Stimulated activated CD8-positive, alpha-beta memory T cell treated with anti-CD3 and anti-CD28 coated beads, Interleukin-15, amount 100 ng/mL, for 48 hours (primary cell): Measurements from ENCODE around the gene PANK3.
A peak's percentile ranks its signal among the peaks of the same experiment; 100 is the strongest.
"Not testable (repeated sequence)": the region's sequence is repeated elsewhere in the genome, so short reads cannot be mapped to it uniquely, and the experiment has no call there.

Source experiments
- DNase-seq, 2 donors: peaks; one replicate each; pipeline ENCODE4 v3.0.0-alpha.2; 2020; ENCODE audit warnings: low read depth in 2 of 2

Gene PANK3

DNA sequence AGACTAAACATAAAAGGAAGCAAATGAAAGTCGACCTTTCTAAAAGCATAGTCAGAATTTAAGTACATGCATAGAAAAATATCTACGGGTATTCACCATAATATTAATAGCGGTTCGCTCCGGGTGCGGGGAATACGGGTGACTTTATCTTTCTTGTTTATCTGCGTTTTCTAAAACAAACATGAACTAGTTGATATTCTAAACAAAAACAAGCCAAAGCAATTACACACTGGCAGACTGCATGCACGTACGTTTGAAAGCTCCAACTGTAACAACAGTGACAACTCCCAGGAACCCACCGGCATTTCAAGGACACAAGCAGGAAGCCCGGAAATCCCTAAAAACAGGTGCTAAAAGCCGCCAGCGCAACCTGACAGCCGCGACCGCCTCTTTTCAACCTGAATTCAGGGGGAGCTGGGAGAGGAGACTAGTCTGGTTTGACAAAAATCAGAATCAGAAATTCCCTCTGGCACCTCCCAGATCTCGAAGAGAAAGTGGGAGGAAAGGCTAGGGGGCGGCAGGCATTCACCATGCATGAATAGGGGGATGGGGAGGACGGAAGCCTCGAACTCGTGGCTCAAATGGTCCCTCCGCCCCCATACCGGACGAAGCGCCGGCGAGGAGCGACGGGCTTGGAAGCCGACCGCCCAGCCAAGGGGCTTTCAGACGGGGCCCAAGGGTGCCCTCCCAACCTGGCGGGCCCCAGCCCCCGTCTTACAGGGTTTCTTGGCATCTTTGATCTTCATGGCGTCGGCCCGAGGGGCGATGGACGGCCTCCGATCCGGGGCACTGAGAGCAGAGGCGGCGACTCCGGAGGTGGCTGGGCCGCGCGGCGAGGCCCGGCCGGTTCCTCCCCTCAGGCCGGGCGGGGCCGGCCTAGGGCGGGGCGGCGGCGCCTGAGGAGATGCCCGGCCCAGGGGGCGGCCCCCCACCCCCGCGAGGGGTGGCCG is at the start of gene PANK3:
Gene PANK3 (minus strand): TSS at position 831 of the 950 bp plus-strand sequence. CDS start 85 bp downstream, at position 746.
- DNase-seq: no peak

DNA sequence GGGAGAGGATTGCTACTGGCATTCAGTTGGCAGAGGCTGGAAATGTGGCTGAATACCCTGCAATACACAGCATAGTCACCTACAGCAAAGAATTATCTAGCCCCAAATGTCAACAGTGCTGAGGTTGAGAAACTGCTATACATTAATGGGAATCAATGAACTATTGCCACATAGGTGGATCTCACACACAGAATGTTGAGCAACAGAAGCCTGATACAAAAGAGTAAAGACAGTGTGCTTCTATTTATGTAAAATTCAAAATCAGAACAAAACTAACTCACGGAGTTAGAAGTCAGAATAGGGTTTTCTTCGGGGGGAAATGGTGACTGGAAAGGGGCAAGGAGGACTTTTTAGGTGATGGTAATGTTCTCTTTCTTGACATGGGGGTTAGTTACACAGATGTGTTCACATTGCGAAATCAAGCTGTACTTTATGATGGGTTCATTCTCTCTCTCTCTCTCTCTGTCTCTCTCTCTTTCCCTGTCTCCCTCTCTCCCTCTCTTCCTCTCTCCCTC is 45.7 kb upstream of the PANK3 start:
- no peak for DNase-seq

DNA sequence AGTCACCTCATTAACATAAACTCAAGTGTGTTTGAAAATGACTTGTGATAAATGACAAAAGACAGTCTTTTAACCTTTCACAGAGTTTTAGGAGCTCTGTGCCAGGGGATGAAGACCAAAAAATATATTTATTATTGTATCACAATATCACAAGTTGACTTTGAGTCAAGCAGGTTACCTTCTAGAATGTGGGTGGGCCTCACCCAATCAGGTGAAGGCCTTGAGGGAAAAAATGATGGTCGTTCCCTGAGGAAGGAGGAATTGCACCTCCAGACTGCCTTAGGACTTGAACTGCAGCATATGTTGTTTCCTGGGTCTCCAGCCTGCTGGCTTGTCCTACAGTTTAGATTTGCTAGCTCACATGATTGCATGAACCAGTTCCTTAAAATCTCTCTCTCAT is 41.6 kb upstream of the PANK3 start:
- DNase-seq: no peak

DNA sequence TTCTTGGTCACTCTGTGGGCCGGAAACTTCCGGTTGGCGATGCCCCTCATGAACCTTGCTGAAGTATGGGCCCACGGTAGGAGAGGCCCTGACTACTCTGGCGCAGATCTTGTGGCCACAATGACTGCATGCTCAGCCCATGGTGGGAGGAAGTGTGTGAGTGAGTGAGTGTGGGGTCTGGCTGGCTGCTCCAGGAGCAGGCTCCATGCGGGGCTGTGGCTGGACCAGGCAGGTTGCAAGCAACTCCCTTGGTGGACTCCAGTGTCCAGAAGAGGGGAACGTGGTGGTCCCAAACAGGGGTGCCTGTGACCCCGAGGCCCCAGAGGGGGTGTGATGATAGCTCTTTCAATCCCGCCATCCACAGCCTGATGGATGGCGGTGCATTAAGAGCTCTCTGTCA is 35.5 kb upstream of the PANK3 start:
- no peak for DNase-seq

DNA sequence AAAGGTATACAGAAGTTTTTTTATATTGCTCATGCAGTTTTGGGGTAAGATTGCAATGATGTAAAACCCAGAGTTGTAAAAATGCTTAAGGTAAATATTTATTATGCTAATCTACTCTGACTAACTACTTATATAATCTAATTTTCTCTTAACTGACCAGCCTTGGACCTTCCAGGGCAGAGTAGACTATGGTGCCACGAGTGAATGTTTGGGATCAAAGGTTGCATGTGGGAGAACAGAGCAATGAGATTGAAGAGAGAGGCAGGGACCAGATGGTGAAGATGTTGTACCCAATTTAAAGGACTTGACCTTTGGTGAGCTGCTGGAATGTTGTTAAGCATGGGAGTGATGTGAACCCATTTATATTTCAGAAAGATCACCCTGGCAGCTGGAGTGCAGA is 34.8 kb upstream of the PANK3 start:
- no peak for DNase-seq

DNA sequence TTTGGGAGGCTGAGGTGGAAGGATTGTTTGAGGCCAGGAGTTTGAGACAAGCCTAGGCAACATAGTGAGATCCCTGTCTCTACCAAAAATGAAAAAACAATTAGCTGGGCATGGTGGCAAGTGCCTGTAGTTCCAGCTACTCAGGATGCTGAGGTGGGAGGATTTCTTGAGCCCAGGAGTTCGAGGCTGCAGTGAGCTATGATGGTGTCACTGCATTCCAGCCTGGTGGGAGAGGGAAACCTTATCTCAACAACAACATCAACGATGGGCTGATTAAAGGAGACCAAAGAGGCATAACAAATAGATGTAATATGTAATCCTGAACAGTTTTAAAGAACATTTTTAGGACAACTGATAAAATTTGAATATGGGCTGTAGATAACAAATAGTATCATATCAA is 34.2 kb upstream of the PANK3 start:
- DNase-seq: no peak

DNA sequence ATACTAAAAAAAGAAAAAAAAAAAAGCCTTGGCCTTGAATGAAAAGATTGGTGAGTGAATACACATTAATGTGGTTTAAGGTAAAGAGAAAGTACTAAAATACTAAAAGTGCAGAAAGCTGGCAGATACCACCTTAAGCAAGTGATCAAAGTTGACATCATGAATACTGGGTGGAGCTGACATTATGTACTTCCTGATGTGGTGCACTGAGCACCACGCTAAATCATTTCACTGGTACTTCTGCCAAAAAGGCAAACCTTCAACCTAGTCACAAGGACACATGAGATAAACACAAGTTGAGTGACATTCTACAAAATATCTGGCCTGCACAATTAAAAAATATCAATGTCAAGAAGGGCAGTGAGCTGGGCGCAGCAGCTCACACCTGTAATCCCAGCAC is 33.8 kb upstream of the PANK3 start:
- no peak for DNase-seq

DNA sequence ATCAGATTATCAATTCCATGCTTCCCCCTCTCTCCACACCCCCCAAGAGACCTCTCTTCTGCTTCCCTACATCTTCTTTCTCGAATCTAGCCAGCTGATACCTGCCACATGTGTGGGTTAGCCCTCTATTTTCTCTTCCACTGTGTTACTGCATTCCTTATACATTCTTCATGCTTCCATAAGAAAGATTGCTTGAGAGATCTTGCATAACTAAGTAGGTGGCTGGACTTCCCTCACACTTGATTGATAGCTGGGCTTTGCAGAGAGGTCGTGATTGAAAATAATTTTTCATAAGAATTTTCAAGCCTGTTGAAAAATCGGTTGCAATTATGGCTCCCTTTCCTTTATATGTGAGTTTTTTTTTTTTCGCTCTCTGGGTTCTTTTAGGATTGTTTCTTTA is 33.0 kb upstream of the PANK3 start:
- DNase-seq: no peak

DNA sequence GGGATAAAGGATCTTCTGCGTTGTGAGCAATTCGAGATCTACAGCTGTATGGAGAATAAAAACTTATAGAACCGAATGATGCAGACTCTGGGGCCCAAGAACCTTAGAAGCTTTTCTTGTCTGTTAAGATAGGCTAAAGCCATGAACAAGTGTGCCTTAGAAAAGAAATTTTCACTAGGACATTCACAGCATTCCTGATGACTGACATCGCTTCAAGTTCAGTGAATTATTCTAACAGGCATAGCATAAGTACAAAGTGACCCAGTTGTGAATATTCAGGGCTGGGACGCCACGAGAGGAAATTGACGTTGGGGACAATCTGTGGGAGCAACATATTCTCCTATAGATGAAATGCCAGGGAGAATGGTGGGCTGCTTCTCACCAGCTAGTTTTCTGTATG is 32.0 kb upstream of the PANK3 start:
- no peak for DNase-seq

DNA sequence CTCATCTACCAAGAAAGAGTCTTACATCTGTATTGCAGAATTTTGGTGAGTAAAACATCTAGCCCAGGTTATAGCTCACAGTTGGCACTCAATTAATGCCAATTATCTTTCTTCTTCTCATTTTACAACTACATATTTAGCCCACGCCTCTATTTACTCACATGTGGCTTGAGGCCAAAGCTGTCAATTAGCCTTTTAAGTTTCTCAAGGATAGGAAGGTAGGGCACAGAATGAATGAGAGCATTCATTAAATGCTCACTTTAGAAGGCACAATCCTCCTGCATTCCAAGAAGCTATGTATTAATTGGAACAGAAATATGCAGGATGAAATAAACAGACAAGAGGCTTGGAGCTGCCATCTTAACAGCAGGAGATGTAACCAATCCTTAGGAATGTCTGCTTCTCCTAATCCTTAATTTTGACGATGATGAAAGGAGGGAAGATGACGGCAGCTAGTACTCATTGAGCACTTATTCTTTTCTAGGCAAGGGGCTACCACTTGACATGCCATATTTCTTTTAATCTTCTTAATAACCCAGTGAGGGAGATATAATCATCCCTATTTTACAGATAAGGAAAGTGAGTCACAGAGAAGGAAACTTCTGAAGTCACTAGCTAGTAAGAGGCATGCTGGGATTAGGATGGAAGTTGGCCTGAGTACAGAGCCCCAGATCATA is 30.8 kb upstream of the PANK3 start:
- DNase-seq: no peak

DNA sequence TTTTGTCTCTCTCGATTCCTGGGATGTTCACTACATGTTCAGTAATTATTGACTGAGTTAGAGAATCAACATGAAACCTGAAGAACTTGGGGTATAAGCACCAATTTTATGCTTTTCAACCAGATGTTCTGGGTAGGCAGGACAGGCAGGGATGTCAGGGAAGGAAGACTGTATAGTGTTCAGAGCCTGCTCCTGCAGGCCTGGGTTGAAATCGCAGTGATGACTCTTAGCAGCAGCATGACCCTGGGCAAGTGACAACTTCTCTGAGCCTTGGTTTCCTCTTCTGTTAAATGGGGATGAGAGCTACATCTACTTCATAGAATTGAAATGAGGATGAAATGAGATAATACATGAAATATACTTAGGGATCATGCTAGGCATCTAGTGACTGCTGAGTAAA is 29.7 kb upstream of the PANK3 start:
- DNase-seq: peak in 1 of 2 donors; percentile 3

DNA sequence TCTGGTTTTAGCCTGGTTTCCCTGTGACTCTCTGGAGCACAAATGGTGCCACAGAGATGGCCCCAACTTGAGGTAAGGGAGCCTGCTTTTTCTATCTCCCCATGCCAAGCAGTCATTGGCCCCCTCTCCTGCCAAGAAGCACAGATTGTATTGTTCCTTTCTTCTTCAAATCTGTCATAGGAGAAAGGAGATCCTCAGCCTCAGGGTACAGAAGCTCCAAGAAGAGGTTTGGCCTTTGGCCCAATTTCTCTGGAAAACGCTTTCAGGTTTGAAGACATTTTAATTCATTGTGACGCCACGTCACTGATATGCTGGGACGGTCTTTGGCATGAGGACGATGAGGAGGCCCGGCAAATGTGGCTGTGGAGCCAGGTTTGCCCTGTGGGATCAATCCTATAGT is 29.2 kb upstream of the PANK3 start:
- DNase-seq: no peak

DNA sequence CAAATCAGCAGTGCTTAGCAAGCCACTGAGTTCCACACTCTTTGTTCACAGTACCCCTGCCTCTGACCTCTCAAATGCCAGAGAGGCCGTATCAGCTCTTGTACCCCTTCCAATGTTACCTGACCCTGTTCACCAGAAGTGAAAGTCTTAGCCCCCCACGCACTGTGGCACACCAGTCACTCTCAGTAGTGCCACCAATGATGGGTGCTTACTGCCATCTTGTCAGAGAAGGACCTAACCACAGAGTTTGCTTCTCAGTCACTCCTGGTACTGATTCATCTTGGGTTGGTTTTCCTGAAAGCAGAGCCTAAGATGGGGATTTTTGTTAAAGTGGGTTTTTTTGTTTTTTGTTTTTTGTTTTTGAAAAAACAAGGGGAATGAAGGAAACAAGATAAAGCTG is 28.8 kb upstream of the PANK3 start:
- peak; percentile 34 to 58 for DNase-seq

DNA sequence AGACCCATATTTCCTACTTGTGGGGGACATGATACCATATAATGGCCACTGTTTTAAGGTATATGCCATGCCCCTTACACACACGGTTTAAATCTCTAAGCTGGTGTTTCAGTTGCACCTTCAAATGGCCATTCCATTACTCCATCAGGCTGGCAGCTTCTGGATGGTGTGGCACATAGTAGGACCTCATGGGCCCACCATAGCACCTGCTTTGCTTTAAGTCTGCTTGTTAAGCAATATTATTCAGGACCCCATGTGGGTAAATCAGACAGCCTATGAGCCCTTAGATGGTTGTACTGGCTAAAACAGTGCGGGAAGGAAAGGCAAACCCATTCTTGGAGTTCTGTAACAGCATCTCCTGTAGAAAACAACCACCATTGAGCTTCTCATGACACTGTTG is 27.4 kb upstream of the PANK3 start:
- DNase-seq: no peak

DNA sequence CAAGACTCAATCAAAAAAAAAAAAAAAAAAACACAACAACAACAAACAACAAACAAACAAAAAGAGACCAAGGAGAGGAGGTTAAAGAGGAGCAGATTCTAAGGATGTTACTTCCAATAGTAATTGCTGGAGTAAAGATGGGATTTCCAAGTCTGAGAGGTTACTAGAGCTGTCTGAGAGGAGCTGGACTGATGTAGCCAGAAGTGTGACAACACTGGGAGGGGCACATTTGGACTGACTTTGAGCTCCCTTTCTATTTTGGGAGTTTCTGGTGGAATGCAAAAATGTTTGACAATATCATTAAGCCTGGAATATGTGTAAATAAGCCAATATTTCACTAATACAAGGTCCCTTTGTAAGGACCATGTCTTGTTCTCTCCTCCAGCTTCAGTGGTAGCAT is 25.3 kb upstream of the PANK3 start:
- no peak for DNase-seq

DNA sequence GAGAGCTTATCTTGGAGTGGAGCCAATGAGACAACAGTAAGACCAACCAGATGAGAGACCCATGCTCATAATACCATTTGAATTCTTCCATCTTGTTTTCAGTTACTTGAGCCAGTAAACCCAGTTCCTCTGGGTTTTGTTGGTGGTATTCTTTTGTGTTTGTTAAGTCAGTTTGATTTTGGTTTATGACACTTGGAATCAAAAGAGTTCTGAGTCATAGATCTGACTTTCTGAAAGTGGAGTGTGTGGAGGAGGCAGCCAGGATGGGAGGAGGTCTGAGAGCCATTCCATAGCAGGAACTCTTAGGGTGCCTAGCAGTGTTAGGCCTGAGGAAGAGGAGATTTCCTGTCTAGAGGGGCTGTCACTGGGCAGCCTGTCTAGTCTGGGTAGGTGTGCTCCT is 24.6 kb upstream of the PANK3 start:
- no peak for DNase-seq

DNA sequence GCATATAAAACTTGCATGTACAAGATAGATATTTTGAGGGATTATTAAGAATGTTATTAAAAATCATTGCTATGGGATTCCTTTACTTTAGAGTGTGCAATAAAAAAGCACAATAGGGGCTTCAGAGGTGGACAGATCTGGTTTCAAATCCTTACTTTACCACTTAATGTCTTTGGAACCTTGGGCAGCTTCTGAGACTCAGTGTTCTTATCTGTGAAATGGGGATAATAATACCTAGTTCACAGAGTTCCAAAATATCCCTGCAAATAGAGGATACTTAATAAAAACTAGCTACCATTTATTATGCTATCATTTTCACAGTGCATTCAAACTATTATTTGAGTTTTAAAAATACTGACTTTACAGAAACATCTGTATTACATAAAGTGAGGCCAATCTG is 23.3 kb upstream of the PANK3 start:
- DNase-seq: no peak

DNA sequence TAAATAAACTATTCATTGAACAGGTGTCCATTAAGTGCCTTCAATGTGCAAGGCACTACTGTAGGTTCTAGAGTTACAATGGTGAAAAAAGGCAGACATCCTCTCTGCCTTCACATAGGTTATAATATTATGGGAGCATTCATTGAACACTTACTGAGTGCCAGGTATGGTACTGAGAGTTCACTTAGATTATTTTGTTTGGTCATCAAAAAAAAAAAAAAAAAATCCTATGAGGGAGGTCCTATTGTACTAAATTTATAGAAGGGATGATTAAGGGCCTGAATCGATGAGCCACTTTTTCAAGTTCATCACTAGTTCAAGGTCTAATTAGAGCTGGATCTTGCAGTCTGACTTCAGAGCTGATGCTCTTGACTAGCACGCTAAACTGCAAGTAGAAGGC is 22.8 kb upstream of the PANK3 start:
- DNase-seq: no peak

DNA sequence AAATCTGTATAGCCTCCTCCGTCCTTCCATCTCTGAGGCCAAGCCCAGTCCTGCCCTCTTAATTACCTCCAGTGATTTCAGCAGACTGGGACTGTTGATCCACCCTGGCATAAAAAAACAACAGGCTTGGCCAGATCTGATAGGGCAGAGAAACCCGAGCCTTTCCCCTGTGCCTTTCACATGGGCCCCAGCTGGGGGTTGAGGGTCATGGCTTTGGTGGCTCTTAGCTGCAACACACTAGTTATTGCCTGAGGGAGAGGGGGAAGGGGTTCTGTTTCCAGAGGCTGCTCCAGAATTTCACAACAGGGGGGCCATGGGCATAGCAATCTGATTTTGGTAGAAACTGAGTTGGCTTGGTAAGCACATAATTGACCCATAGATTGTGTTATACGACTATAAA is 21.2 kb upstream of the PANK3 start:
- no peak for DNase-seq

DNA sequence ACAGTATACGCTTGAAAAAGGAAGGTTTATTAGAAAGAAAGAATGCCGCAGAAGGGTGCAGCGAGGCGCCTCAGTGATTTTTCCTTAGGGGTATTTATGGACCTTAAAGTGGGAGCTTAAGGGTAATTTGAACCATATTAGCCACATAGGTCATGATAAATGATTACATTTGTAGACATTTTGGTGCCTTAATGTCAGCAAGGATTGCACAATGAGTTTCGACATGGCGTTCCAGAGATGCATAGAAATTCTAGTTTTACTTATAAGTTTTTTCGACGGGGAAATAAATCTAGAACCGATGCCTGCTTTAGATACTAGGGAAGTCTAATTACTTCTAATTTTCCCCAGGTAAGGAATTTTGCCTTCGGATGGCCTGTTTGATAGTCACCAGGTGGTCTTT is 20.7 kb upstream of the PANK3 start:
- DNase-seq: no peak

DNA sequence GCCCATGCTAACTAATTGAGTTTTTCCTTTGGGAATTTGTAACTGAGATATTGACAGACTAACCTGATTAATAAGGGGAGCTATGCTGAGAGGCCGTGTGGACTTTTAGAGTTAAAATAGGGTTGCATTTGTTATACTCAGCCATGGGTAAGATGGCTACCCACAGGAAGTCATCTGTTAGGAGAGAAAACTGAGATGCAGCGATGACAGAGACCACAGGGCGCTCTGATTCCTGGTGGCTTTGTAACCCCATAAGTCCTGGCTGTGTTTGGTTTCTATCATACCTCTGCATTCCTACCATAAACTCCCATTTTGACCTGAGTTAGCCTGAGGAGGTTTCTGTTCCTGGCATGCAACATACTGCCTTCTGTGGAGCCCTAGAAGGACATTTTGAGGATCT is 19.5 kb upstream of the PANK3 start:
- no peak for DNase-seq

DNA sequence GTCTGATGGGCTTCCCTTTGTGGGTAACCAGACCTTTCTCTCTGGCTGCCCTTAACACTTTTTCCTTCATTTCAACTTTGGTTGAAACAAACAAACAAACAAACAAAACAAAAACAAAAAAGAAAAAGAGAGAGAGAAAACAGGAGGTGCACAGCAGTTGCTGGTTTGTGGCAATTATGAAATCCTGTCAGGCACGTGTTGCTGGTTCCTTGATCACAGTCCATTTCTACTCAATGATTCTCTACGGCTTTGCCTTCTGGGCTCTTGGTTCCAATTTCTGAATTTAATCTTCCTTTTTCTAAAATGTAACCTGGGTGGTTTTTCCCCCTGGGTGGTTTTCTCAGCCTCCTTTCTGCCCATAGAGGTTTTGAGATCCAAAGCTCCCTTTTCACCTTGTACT is 17.8 kb upstream of the PANK3 start:
- DNase-seq: no peak

DNA sequence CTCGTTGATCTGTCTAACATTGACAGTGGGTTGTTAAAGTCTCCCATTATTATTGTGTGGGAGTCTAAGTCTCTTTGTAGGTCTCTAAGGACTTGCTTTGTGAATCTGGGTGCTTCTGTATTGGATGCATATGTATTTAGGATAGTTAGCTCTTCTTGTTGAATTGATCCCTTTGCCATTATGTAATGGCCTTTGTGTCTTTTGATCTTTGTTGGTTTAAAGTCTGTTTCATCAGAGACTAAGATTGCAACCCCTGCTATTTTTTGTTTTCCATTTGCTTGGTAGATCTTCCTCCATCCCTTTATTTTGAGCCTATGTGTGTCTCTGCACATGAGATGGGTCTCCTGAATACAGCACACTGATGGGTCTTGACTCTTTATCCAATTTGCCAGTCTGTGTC is 17.0 kb upstream of the PANK3 start:
- not testable (repeated sequence) for DNase-seq
